Measurements from ENCODE around the gene PUS7L.

The PUS7L gene

DNA sequence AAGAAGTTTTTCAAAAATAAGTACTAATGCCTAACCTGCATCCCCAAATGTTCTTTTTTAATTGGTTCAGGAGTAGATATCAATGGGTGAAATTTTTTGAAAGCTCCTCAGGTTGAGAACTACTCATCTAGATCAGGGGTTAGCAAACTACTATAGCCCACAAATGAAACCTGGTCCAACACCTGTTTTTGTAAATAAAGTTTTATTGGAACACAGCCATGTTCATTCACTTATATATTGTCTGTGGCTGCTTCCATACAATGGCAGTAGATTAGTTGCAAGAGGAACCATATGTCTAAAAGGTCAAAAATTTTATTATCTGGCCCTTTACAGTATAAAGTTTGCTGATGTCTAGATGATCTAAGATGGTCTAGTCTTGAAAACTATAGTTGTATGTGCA is 13.8 kb downstream of the PUS7L start:
- TF ChIP-seq, protein P1, sequence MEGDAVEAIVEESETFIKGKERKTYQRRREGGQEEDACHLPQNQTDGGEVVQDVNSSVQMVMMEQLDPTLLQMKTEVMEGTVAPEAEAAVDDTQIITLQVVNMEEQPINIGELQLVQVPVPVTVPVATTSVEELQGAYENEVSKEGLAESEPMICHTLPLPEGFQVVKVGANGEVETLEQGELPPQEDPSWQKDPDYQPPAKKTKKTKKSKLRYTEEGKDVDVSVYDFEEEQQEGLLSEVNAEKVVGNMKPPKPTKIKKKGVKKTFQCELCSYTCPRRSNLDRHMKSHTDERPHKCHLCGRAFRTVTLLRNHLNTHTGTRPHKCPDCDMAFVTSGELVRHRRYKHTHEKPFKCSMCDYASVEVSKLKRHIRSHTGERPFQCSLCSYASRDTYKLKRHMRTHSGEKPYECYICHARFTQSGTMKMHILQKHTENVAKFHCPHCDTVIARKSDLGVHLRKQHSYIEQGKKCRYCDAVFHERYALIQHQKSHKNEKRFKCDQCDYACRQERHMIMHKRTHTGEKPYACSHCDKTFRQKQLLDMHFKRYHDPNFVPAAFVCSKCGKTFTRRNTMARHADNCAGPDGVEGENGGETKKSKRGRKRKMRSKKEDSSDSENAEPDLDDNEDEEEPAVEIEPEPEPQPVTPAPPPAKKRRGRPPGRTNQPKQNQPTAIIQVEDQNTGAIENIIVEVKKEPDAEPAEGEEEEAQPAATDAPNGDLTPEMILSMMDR (IDR thresholded peaks at IDR 0.05; ENCODE audit: insufficient read depth, low read depth, low read length, missing control alignments): no peak
- no peak overlapping the region for H3K4me3 ChIP-seq (ENCODE audit: low read length)
- DNase-seq (ENCODE audit: low read depth): no peak

DNA sequence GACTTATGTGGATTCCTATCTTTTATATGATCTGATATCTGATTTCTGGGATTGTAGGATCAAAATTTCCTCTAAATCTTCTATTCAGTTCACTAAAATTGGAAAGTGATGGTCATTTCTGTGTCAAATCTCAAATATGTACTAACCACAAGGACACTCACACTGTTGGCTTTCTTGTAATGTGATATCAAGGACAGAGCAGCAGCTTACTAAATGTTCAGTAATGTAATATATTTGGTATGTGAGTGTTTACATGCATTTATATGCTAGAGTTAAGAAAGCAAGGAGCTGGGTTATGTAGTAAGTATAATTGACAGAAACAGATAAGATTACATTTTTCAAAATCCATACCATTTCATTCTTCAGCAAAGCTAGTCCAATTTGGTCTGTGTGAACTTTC is 16.5 kb downstream of the PUS7L start:
- peak; percentile 18 for DNase-seq (ENCODE audit: low read depth)
- TF ChIP-seq, protein P1 (IDR thresholded peaks at IDR 0.05; ENCODE audit: insufficient read depth, low read depth, low read length, missing control alignments): no peak
- H3K4me3 ChIP-seq (ENCODE audit: low read length): no peak overlapping the region

DNA sequence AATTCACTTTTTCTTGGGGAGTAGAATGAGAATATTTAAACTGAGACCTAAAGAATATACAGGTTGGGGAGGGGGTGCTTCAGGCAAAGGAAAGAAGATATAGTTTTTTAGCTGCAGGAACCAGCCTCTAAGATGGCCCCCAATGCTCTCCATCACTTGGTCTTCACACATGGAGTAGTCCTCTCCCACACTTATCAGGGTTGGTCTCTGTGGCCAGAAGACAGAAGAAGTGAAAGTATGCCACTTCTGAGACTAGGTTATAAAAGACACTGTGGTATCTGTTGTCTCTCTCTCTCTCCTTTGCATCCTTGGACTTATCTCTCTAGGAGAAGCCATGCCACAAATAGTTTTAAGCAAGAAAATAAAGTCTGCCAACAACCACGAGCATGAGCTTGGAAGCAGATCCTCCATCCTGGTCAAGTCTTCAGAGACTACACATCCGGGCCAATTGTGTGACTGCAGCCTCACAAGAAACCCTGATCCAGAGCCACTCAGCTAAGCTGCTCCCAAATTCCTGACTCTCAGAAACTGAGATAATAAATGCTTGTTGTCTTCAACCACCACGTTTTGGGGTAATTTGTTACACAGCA is 18.0 kb downstream of the PUS7L start:
- H3K4me3 ChIP-seq (ENCODE audit: low read length): no peak overlapping the region
- TF ChIP-seq, protein P1 (IDR thresholded peaks at IDR 0.05; ENCODE audit: insufficient read depth, low read depth, low read length, missing control alignments): no peak
- DNase-seq (ENCODE audit: low read depth): no peak

DNA sequence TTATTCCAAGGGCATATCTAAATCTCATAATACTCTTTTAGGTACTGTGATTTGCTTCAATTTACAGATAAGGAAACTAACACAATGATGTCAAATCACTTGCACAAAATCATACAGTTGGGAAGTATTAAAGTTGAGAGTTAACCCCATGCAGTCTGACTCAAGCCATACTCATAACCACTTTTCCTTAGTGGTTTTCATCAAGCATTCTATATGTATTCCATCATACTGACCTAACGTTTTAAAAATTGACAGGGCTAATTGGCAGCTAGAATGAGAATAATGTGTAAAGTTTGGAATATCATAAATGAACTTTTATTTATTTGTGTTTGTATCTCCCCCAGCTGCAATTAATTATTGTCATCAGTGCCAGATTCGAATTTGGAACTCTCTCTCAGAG is 20.9 kb downstream of the PUS7L start:
- TF ChIP-seq, protein P1 (IDR thresholded peaks at IDR 0.05; ENCODE audit: insufficient read depth, low read depth, low read length, missing control alignments): no peak
- H3K4me3 ChIP-seq (ENCODE audit: low read length): no peak overlapping the region
- peak; percentile 48 for DNase-seq (ENCODE audit: low read depth)

DNA sequence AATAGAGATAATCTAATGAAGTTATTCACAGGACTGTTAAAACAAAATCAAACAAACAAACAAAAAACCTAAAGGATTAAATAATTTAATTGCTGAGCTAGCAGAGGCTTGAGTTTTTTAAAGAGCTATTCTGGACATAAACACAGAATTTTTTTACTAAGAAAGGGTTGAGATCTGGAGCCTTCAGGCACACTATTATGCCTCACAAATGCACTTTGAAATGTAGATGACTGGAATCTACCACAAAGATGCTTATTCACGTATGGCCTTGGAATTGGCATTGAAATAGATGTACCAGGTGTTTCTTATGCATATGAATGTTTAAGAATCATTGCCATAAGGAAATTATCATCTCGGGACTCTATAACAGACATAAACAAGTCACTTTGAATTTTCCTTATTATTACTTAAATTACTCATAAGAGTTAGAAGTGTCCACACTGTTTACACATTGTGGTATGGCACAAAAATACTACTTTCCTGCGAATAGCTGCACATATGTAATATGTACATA is 21.6 kb downstream of the PUS7L start:
- no peak for DNase-seq (ENCODE audit: low read depth)
- TF ChIP-seq, protein P1 (IDR thresholded peaks at IDR 0.05; ENCODE audit: insufficient read depth, low read depth, low read length, missing control alignments): no peak
- H3K4me3 ChIP-seq (ENCODE audit: low read length): no peak overlapping the region

DNA sequence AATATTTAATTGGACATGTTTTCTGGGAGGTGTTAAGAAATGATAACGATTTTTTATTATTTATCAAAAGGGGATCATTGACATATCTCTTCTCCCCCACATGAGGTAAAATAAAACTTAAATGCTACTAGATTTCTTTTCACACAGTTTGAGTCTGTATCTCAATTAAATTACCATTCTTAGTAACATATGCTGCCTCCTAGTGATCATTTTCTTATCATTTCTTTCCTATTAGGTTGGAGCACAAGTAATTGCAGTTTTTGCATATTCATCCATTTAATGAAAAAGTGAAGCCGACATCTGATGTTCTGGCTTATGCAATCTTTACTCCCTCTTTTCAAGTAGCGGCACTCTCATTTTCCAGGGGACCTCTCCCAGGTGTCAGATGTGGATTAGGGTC is 24.9 kb downstream of the PUS7L start:
- no peak for DNase-seq (ENCODE audit: low read depth)
- TF ChIP-seq, protein P1 (IDR thresholded peaks at IDR 0.05; ENCODE audit: insufficient read depth, low read depth, low read length, missing control alignments): no peak

DNA sequence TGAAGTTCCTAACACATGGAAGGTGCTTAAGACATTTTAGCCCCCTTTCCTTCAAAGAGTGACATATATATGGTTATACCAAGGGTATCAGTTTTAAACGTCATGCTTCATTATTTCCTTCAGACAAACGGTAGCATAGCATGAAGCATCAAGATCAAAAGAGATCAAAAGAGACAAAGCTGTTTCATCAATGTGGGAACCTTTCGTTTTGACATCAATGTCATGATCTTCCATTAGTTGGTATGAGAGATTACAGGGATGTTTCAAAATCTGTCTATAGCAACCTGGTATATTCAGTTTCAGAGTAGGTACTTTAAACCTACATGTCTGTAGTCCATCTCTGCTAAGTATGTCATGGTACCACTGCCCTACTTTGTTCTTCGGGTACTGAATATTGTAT is 28.3 kb downstream of the PUS7L start:
- no peak for DNase-seq (ENCODE audit: low read depth)
- H3K4me3 ChIP-seq (ENCODE audit: low read length): no peak overlapping the region
- TF ChIP-seq, protein P1 (IDR thresholded peaks at IDR 0.05; ENCODE audit: insufficient read depth, low read depth, low read length, missing control alignments): no peak

More for the DNA sequence above, 24.9 kb downstream of the PUS7L start:
- H3K4me3 ChIP-seq (ENCODE audit: low read length): no peak overlapping the region

All from epithelial cell of esophagus (primary cell).